Measurements from ENCODE around the gene USP25.
"Not testable (repeated sequence)": the region's sequence is repeated elsewhere in the genome, so short reads cannot be mapped to it uniquely, and the experiment has no call there.

The USP25 gene

GRCh38 chr21:15735409-15735808 is 5.6 kb downstream of the USP25 start:
- H3K9me3 ChIP-seq (ENCODE audit: insufficient read depth, low read length): no peaks in the 10 kb centered on the region
- H2AFZ ChIP-seq (ENCODE audit: low read depth, low read length): no peak overlapping the region
- peaks cover 97% of the 10 kb centered on the region for H3K79me2 ChIP-seq (ENCODE audit: low read length)
- TF ChIP-seq EZH2phosphoT487 (IDR thresholded peaks at IDR 0.05; ENCODE audit: low read depth): no peak
- no peak for TF ChIP-seq CTCF (IDR thresholded peaks at IDR 0.05; ENCODE audit: low read depth, low read length)
- H3K36me3 ChIP-seq (replicated peaks; ENCODE audit: low read depth, low read length): no peaks in the 10 kb centered on the region
- peaks cover 18% of the 10 kb centered on the region; the same call in 1 of the 2 replicates for H4K20me1 ChIP-seq (ENCODE audit: insufficient read depth, low read length)
- H3K27me3 ChIP-seq (ENCODE audit: low read depth, low read length): no peaks in the 10 kb centered on the region
- no peak overlapping the region for H3K27ac ChIP-seq (ENCODE audit: low read length)
- no peak overlapping the region for H3K9ac ChIP-seq (ENCODE audit: low read length)
- no peak overlapping the region for H3K4me3 ChIP-seq (ENCODE audit: low read length)
- H3K4me1 ChIP-seq (ENCODE audit: low read length): peaks cover 8% of the 10 kb centered on the region
- no peak overlapping the region for H3K4me2 ChIP-seq (ENCODE audit: low read length)

GRCh38 chr21:15735931-15736330 is 6.1 kb downstream of the USP25 start:
- H3K27ac ChIP-seq (ENCODE audit: low read length): not testable (repeated sequence)

GRCh38 chr21:15738779-15739178 is 9.0 kb downstream of the USP25 start:
- H3K27ac ChIP-seq (ENCODE audit: low read length); H3K4me2 ChIP-seq (ENCODE audit: low read length); H3K9me3 ChIP-seq (ENCODE audit: insufficient read depth, low read length); H3K4me3 ChIP-seq (ENCODE audit: low read length); H3K27me3 ChIP-seq (ENCODE audit: low read depth, low read length); H3K4me1 ChIP-seq (ENCODE audit: low read length); H2AFZ ChIP-seq (ENCODE audit: low read depth, low read length); H3K9ac ChIP-seq (ENCODE audit: low read length); H3K36me3 ChIP-seq (replicated peaks; ENCODE audit: low read depth, low read length): not testable (repeated sequence)
- H3K79me2 ChIP-seq (ENCODE audit: low read length): peaks cover 99% of the 10 kb centered on the region
- peaks cover 19% of the 10 kb centered on the region for H4K20me1 ChIP-seq (ENCODE audit: insufficient read depth, low read length)

More at GRCh38 chr21:15735931-15736330, 6.1 kb downstream of the USP25 start:
- not testable (repeated sequence) for H3K36me3 ChIP-seq (replicated peaks; ENCODE audit: low read depth, low read length); H3K9ac ChIP-seq (ENCODE audit: low read length); H3K27me3 ChIP-seq (ENCODE audit: low read depth, low read length); H3K4me1 ChIP-seq (ENCODE audit: low read length); H3K4me2 ChIP-seq (ENCODE audit: low read length); H2AFZ ChIP-seq (ENCODE audit: low read depth, low read length); H3K4me3 ChIP-seq (ENCODE audit: low read length); H3K9me3 ChIP-seq (ENCODE audit: insufficient read depth, low read length)
- H3K79me2 ChIP-seq (ENCODE audit: low read length): peaks cover 96% of the 10 kb centered on the region
- H4K20me1 ChIP-seq (ENCODE audit: insufficient read depth, low read length): peaks cover 18% of the 10 kb centered on the region; the same call in 1 of the 2 replicates

GRCh38 chr21:15740383-15740782 is 10.6 kb downstream of the USP25 start:
- no peak overlapping the region for H3K27ac ChIP-seq (ENCODE audit: low read length)
- no peak overlapping the region for H3K4me2 ChIP-seq (ENCODE audit: low read length)
- H3K4me1 ChIP-seq (ENCODE audit: low read length): no peaks in the 10 kb centered on the region
- H3K9ac ChIP-seq (ENCODE audit: low read length): no peak overlapping the region
- no peaks in the 10 kb centered on the region for H3K36me3 ChIP-seq (replicated peaks; ENCODE audit: low read depth, low read length)
- H4K20me1 ChIP-seq (ENCODE audit: insufficient read depth, low read length): peaks cover 20% of the 10 kb centered on the region
- no peak for TF ChIP-seq EZH2phosphoT487 (IDR thresholded peaks at IDR 0.05; ENCODE audit: low read depth)
- no peak for TF ChIP-seq CTCF (IDR thresholded peaks at IDR 0.05; ENCODE audit: low read depth, low read length)
- H3K79me2 ChIP-seq (ENCODE audit: low read length): peaks cover 97% of the 10 kb centered on the region
- no peak overlapping the region for H3K4me3 ChIP-seq (ENCODE audit: low read length)
- no peaks in the 10 kb centered on the region for H3K9me3 ChIP-seq (ENCODE audit: insufficient read depth, low read length)
- H3K27me3 ChIP-seq (ENCODE audit: low read depth, low read length): no peaks in the 10 kb centered on the region
- H2AFZ ChIP-seq (ENCODE audit: low read depth, low read length): no peak overlapping the region

GRCh38 chr21:15741510-15741909 is 11.7 kb downstream of the USP25 start:
- Histone ChIP-seq H3K9me3 (ENCODE audit: insufficient read depth, low read length) (no peaks in the 10 kb centered on the region), H3K79me2 (ENCODE audit: low read length) (peaks cover 96% of the 10 kb centered on the region), H2AFZ (ENCODE audit: low read depth, low read length) (no peak overlapping the region), H3K4me2 (ENCODE audit: low read length) (no peak overlapping the region), H3K9ac (ENCODE audit: low read length) (no peak overlapping the region), H3K27ac (ENCODE audit: low read length) (no peak overlapping the region), H3K4me1 (ENCODE audit: low read length) (no peaks in the 10 kb centered on the region), H3K36me3 (replicated peaks; ENCODE audit: low read depth, low read length) (no peaks in the 10 kb centered on the region), H3K27me3 (ENCODE audit: low read depth, low read length) (no peaks in the 10 kb centered on the region), H4K20me1 (ENCODE audit: insufficient read depth, low read length) (peaks cover 20% of the 10 kb centered on the region), H3K4me3 (ENCODE audit: low read length) (no peak overlapping the region)
- TF ChIP-seq EZH2phosphoT487 (IDR thresholded peaks at IDR 0.05; ENCODE audit: low read depth) (no peak), CTCF (IDR thresholded peaks at IDR 0.05; ENCODE audit: low read depth, low read length) (no peak)

All from OCI-LY3 (cell line).